GM18907 (cell line): Measurements from ENCODE around the gene PDZD8.
A peak's percentile ranks its signal among the peaks of the same experiment; 100 is the strongest.
"Not testable (repeated sequence)": the region's sequence is repeated elsewhere in the genome, so short reads cannot be mapped to it uniquely, and the experiment has no call there.

Experiments
- ATAC-seq: cut with Tn5 transposase; IDR thresholded peaks from one replicate; pipeline ENCODE4 v1.9.1; 2021; ENCODE audit warnings: mild to moderate bottlenecking, moderate library complexity; ENCODE audit not compliant: unreplicated experiment

Gene PDZD8

GRCh38 chr10:117350909-117351308 lies 24.3 kb downstream of the PDZD8 start:
- peak; percentile 73 for ATAC-seq

- no peak for ATAC-seq
Observed at GRCh38 chr10:117348236-117348635, 27.0 kb downstream of the PDZD8 start.

GRCh38 chr10:117346574-117346973 lies 28.7 kb downstream of the PDZD8 start:
- ATAC-seq, result no peak

- ATAC-seq, result no peak
Observed at GRCh38 chr10:117345143-117345542, 30.1 kb downstream of the PDZD8 start.

- ATAC-seq, result peak; percentile 8
Observed at GRCh38 chr10:117342641-117343040, 32.6 kb downstream of the PDZD8 start.

GRCh38 chr10:117341061-117341460 lies 34.2 kb downstream of the PDZD8 start:
- no peak for ATAC-seq

- no peak for ATAC-seq
Observed at GRCh38 chr10:117339979-117340378, 35.3 kb downstream of the PDZD8 start.

- ATAC-seq, result no peak
Observed at GRCh38 chr10:117339578-117339977, 35.7 kb downstream of the PDZD8 start.

- no peak for ATAC-seq
Observed at GRCh38 chr10:117334926-117335325, 40.3 kb downstream of the PDZD8 start.

GRCh38 chr10:117334066-117334465 lies 41.2 kb downstream of the PDZD8 start:
- ATAC-seq, result no peak

GRCh38 chr10:117327262-117327661 lies 48.0 kb downstream of the PDZD8 start:
- ATAC-seq, result no peak

GRCh38 chr10:117324367-117324766 lies 50.9 kb downstream of the PDZD8 start:
- ATAC-seq, result no peak

GRCh38 chr10:117322260-117322659 lies 53.0 kb downstream of the PDZD8 start:
- no peak for ATAC-seq

- no peak for ATAC-seq
Observed at GRCh38 chr10:117320050-117320665, 55.1 kb downstream of the PDZD8 start.

- ATAC-seq, result no peak
Observed at GRCh38 chr10:117318909-117319308, 56.3 kb downstream of the PDZD8 start.

- ATAC-seq, result no peak
Observed at GRCh38 chr10:117316701-117317100, 58.5 kb downstream of the PDZD8 start.

- ATAC-seq, result no peak
Observed at GRCh38 chr10:117313641-117314040, 61.6 kb downstream of the PDZD8 start.

GRCh38 chr10:117312430-117312829 lies 62.8 kb downstream of the PDZD8 start:
- no peak for ATAC-seq

GRCh38 chr10:117311261-117311660 lies 64.0 kb downstream of the PDZD8 start:
- ATAC-seq, result no peak

GRCh38 chr10:117306674-117307073 lies 68.6 kb downstream of the PDZD8 start:
- no peak for ATAC-seq

GRCh38 chr10:117303451-117303850 lies 71.8 kb downstream of the PDZD8 start:
- not testable (repeated sequence) for ATAC-seq

- no peak for ATAC-seq
Observed at GRCh38 chr10:117300671-117301070, 74.6 kb downstream of the PDZD8 start.

- no peak for ATAC-seq
Observed at GRCh38 chr10:117299435-117299834, 75.8 kb downstream of the PDZD8 start.
